Subcutaneous adipose tissue (tissue), 4 donors: Measurements from ENCODE around the gene UQCR10. TPM values are rescaled to one million over a fixed set of nuclear protein-coding genes. Genes with fewer than 3 reads are reported as not detected.

Source experiments
- CTCF ChIP-seq: fragments of 450-650 bp; IDR thresholded peaks from one replicate; pipeline ENCODE4 v1.5.1; 2016; ENCODE audit warnings: low read depth, mild to moderate bottlenecking, control low read depth, antibody characterized with exemption, moderate library complexity
- total RNA-seq, 4 donors: library from RNA; depleted of rRNA; stranded (reverse); fragments of >200 nt; gene quantifications; one replicate each; pipeline ENCODE4 v1.1.0, GENCODE V29; 2016

Gene UQCR10
- total RNA-seq, 4 donors from 2014 or later: 45.1 to 83.5 (median 66.0) TPM

- no peak for TF ChIP-seq CTCF
These were observed 35.9 kb upstream of the UQCR10 start for GRCh38 chr22:29731058-29731850.

DNA sequence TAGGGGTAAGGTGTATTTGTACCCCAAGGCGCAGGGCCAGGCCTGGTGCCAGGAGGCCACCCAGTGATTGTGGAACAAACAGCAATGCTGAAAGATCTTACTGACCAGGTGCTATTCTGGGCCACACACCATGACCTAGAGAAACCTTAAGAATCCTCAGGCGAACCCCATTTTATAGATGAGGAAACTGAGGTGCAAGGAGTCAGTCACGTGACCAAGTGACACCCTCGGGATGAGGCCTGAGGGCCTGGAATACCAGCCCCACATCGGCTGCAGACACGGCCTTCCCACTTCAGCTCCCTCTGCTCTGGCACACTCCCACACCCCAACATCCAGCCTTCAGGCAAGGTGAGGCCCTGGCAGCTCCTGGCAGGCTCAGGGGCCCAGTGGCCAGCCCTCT is 34.3 kb upstream of the UQCR10 start:
- TF ChIP-seq CTCF: no peak

DNA sequence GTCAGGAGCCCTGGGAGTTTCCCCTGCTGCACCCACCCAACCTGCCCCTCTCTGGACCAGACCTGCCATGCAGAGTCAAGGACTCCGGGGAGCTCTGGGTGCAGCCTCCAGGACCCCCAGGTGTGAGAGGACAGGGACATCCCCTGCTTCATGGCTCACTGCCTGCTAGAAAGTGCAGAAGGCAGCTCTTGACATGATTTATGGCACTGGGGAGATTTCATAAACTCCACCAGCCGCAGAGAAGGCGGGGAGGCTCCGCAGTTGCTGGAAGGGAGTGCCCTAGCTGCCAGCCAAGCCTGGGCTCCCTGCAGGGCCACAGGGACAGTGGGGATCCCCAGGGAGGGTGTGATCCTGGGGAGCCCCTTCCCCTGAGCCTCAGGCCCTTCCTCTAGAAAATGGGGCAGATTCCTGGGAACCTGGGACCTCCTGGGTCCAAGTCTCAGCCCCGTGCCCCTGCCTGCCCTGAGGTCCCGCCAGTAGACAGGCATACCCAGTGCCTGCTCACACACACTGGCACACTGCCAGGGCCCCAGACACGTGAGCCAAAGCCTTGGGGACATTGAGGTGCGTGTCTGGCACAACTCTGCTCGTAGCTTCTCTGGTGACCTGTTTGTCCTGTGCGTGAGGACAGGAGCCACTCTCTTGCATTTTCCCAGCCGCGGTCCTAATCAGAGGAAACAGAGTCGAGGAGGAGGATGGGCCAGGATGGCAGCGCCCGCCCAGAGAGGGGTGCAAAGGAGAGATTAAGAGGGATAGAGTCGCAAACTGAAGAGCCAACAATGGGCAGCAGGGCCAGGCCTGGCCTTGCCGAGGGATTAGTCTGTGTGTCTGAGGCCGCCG is 33.6 kb upstream of the UQCR10 start:
- TF ChIP-seq CTCF: no peak

DNA sequence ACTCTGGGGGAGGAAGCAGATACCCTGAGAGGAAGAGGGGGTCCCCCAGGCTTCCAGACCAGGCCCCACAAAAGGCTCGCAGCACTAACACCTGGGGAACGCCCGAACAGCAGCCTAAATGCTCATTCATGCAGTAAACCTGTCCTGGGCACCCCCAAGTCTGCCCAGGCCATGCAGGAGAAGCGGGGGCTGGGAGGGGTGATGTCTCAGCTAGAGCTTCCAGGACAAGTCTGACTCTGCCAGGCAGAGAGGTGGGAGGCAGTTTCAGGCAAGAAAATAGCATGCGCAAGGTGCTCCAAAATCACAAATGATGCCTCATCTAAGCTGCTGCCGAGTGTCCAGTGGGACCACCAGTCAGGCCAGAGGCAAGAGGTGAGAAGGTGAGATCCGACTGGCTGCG is 32.8 kb upstream of the UQCR10 start:
- no peak for TF ChIP-seq CTCF

DNA sequence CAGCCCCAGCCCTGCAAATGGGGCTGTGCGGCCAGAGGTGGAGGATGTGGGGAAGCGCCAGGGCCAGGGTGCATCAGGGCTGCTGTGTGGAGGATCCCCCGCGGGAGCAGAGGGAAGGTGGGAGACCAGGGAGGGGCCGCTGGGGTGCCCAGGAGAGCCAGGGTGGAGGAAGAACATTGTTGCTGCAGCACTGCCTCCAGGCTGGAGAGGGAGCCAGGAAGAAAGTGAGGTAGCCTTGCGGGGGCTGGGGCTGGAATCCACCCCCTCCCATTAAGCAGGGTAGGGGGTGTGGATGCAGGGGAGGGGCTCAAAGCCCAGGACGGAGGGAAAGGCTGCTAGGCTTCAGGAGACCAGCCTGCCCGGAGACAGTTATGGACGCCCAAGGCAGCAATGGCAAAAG is 32.3 kb upstream of the UQCR10 start:
- no peak for TF ChIP-seq CTCF

GRCh38 chr22:29735416-29735815 is 31.8 kb upstream of the UQCR10 start:
- TF ChIP-seq CTCF: no peak
